ENCODE data around the gene MOCS1.

GRCh38 chr6:39893286-39893685 is 41.0 kb downstream of the MOCS1 start:
- TF ChIP-seq CTCF (IDR thresholded peaks at IDR 0.05; ENCODE audit: low read depth, low read length, poor library complexity, severe bottlenecking) (no peak), EZH2phosphoT487 (IDR thresholded peaks at IDR 0.05; ENCODE audit: borderline replicate concordance, low read length) (no peak)
